Embryonic facial prominence (tissue), 1 donor: ENCODE results near the gene XRRA1.
"Not testable (repeated sequence)": the region's sequence is repeated elsewhere in the genome, so short reads cannot be mapped to it uniquely, and the experiment has no call there.

Source experiments
- DNase-seq: peaks from one replicate; pipeline ENCODE4 v3.0.0-alpha.2; 2016; ENCODE audit errors: extremely low spot score

The XRRA1 gene

DNA sequence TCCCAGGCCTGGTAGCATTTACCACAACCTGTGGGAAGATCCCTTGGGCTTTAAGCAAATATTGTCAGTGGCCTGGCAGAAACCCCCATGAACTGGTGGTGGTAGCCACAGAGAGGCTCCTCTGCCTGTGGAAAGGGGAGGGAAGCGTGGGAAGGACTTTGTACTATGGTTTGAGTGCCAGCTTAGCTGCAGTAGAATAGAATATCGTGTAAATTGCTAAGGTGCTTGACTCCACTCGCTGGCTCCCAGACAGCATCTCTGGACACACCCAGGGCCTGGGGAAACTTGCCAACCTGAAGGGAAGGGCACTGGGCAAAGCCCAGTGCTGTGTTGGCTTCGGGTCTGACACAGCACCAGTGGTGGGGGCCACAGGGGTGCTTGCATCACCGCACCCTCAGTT lies 52.6 kb downstream of the XRRA1 start:
- DNase-seq, result no peak

DNA sequence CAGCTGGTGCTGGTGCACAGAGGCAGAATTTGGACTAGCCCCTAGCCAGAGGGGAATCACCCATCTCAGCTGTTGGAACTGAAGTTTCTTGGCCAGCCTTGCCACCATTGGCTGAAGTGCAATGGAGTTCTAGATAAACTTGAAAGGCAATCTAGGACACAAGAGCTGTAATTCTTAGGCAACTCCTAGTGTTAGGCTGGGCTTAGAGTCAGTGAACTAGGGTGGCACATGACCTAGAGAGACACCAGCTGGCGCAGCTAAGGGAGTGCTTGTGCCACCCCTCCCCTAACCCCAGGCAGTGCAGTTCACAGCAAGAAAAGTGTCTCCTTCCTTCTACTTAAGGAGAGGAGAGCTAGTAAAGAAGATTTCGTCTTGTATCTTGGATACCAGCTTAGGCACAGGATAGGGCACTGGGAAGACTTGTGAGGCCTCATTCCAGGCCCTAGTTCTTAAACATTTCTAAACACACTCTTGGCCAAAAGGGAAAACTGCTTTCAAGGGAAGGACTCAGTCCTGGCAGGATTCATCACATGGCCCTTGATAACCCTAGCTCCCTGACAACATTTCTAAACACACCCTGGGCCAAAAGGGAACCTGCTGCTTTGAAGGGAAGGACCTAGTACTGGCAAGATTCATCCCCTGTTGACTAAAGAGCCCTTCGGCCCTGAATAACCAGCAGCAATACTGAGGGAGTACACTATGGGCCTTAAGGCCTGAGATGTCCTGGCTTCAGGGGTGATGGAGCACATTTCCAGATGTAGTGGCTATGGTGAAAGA lies 53.4 kb downstream of the XRRA1 start:
- DNase-seq, result no peak

DNA sequence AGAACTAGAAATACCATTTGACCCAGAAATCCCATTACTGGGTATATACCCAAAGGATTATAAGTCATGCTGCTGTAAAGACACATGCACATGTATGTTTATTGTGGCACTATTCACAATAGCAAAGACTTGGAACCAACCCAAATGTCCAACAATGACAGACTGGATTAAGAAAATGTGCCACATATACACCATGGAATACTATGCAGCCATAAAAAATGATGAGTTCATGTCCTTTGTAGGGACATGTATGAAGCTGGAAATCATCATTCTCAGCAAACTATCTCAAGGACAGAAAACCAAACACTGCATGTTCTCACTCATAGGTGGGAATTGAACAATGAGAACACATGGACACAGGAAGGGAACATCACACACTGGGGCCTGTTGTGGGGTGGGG lies 55.9 kb downstream of the XRRA1 start:
- DNase-seq, result not testable (repeated sequence)

DNA sequence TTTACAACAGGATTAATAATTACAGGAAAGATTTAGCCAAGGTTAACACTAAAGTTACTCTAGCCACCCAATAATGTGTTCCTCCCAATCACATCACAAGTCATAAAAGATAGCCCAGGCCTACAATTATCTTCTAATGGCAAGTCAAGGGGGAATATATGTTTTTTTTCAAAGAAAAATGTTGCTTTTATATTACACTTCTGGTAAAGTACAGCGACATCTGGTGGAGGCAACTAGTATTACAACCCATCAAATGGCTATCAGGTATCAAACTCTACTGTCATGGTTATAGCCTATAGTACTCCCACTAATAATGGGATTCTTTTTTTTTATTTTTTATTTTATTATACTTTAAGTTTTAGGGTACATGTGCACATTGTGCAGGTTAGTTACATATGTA lies 71.8 kb downstream of the XRRA1 start:
- no peak for DNase-seq

DNA sequence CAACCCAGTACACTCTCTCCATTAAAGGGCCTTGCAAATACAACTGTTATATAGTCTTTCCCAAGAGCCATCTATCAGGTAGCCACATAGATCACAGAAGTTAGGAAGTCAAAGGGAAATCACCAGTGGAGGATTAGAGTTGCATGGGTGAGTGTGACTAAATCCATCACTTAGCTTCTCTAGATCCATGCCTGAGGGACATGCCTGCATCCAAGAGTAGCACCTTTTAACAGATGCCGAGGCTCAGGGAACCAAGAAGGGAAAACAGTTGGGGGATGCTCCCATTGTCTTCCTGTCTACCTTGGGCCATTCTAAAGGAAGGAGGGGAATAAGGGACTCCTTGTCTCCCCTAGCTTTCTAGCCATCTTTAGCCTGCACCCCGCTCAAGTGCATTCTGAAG lies 77.9 kb downstream of the XRRA1 start:
- no peak for DNase-seq

DNA sequence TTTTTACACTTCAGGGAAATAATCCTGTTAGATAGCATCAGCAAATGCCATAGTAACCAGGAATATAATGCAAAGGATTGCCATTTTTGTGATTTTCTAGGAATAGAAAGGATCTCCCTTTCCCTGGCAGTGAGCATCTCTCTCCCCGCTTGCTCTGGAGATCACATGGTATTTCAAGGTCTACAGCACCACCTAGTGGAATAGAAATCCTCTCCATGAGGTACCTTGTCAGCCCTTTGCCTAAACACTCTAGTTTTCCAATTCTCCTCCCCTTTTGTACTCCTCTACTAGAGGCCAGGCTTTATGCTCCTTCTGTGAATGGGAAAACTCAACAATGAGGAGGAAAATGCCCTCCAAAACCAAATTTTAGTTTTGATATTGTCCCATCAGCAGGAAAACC lies 78.4 kb downstream of the XRRA1 start:
- DNase-seq, result no peak

DNA sequence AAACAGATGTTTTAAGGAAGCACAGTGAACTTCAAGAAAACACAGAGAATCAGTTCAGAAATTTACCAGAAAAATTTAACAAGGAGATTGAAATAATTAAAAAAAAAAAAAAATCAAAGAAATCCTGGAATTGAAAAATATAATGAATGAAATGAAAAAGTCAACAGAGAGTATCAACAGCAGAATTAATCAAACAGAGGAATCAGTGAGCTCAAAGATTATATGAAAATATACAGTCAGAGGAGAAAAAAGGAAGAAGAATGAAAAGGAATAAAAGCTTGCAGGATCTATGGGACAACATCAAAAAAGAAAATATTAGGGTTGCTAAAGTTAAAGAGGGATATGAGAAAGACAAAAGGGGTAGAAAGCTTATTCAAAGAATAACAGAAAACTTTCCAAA lies 82.3 kb downstream of the XRRA1 start:
- no peak for DNase-seq

DNA sequence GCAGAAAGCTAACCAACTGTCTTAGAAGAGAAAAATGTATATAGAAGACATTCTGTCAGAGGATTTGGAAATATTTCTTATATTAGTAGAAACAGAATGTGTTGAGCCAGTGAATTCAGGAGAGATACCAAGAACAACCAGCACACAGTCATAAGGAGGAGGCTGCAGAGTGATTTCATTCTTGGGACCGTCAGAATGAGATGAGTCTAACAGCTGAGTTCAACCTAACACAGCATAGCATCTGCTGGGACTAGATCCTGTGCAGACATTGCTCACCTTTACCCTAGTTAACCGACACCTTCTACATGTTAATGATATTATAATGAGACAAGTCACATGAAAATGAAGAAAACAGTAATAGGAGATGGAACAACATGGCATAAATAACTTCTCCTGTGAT lies 85.5 kb downstream of the XRRA1 start:
- DNase-seq, result no peak

DNA sequence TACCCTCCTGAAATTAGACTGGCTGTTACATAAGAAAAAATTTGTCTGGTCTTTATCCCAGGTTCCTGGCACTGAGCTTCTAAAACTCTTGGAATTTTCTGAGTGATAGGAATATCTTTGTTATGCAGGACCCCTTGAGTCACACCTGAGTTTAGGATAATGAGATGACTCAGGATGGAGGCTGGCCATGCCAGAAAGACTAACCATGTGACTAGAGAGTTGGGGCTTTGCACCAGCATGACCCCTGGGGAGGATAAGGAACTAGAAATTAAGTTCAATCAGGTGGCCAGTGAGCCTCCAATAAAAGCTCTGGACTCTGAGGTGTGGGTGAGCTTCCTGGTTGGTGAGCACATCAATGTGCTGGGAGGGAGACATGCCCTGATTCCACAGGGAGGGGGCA lies 88.1 kb downstream of the XRRA1 start:
- DNase-seq, result no peak

DNA sequence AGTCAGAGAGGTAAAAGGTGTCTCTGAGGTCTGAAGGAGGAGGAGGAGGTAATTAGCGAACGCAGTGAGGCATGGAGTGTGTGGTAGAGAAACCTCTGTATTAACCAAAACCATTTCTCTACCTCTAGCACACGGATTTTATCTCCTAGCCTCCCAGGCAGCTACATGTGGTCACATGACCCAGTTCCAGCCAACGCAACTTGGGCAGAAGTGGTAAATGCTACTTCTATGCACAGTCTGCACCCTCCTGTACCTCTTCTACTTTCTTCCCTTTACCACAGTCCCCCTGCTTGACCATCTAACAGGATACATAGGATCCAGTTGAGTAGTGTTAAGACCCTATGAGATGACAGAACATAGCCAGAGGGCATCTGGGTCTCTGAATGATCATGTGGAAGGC lies 95.7 kb downstream of the XRRA1 start:
- no peak for DNase-seq

DNA sequence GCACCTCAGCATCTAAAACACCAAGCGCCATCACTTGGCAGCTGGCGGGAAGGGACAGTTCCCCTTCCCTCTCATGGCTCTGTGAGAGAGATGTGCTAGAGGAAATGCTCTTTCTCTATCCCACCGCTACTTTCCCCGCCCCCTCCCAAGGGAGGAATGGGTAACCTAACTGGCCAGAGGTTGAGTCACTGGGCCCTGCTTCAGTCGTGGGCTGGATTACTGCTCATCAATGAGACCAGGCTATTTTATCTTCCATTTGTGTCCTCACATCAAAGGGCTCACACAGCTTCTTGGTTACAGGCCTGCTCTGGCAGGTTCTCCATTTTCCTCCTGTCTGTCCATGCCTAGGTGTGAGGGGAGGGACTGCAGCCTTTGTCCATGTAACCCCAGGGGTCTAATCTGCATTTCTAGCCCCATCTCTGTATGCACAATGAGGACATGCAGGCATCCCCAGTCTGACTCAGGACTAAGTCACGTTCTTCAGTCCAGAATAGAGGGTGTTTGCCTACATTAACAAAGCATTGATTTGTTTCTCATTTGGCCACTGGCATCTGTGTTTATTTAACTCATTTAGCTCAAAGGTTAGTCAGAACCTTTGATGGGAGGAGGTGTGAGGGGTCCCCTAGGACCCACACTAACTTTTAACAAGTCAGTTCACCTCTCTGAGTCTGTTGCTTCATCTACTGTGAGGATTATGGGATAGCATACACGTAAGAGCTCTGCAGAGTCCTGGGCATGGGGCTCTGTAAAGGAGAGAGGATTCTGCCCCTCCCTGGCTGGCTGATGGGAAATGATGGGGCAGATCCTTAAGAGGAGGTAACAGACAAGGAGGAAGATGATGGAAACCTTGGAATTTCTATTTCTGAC lies 99.1 kb downstream of the XRRA1 start:
- DNase-seq, result no peak

DNA sequence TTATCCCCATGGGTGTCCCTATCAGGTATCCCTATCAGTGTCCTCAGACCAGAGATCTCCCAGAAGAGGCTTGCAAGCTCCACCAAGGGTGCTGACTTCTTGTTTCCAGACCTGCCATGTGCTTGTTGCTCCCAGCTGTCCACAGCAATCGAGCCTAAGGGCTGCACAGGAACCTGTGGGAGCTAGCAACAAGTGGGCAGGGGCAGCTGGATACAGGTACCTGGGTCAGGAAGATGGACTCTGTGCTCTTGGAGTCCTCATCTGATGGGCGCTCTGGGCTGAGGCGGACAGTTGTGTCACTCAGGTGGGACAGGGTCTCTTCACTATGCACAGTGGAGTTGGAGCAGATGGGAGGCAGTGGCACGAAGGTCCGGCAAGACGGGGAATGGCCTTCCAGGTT lies 101.0 kb downstream of the XRRA1 start:
- no peak for DNase-seq

DNA sequence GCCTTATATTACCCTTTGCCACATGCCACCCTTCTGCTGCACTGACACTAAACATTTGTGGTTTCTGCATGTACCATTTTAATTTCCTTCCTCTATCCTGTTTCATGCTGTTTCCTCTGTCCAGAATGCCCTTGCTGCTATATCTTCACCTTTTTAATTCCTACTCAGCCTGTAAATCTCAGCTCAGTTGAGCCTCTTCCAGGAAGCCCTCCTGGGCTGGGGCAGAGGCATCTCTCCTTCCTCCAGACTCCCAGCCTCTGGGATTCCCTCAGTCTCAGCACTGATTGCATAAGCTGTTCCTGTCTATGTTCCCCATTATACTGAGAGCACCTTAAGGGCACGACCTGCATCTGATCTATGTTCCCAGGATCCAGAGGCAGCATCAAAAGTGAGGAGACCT lies 101.5 kb downstream of the XRRA1 start:
- no peak for DNase-seq

DNA sequence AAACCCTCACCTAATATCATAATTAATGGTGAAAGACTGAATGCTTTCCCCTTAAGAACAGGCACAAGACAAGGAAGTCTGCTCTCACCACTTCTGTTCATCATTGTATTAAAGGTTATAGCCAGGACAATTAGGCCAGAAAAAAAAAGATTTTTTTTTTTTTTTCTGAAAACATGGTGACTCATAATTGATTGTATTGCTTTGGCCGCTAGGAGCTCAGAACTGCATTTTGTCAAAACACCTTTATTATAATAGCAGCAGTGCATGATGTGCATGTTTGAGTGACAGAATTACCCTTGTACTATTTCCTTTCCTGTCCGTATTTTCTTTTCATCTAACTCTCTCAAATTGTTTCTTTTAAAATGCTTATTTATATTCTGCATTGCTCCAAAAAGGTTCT lies 102.1 kb downstream of the XRRA1 start:
- no peak for DNase-seq

DNA sequence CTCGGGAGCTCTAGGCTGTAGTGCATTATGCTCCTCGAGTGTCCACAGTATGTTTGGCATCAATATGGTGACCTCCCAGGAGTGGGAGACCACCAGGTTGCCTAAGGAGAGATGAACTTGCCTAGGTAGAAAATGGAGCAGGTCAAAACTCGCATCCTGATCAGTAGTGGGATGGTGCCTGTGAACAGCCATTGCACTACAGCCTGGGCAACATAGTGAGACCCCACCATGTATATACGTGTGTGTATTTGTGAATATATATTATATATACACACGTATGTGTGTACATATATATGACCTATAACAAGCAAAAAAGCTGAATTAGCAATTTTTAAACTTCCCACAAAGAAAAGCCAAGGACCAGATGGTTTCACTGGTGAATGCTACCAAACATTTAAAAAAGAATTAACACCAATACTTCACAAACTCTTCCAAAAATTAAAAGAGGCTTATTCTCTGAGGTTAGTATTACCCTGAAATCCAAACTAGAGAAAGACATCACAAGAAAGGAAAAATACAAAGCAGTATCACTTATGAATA lies 102.8 kb downstream of the XRRA1 start:
- DNase-seq, result no peak

DNA sequence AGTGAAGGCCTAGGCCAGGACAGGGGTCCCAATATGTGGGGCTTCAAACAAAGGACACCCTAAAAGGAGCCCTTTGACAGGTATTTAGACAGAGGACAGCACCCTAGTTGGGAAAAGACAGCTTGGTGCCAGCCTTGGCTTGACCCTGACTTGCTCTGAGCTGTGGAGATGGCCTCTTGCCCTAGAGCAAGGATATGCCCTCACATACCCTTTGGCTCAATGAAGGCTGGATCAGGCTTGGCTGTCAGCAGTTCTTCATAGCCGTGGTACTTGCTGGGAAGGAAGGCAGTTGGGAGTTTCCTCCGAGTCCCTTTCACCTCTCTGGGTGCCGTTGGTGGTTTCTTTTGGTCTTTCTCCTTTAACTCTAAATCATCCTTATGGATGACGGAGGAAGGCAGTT lies 104.0 kb downstream of the XRRA1 start:
- DNase-seq, result no peak

DNA sequence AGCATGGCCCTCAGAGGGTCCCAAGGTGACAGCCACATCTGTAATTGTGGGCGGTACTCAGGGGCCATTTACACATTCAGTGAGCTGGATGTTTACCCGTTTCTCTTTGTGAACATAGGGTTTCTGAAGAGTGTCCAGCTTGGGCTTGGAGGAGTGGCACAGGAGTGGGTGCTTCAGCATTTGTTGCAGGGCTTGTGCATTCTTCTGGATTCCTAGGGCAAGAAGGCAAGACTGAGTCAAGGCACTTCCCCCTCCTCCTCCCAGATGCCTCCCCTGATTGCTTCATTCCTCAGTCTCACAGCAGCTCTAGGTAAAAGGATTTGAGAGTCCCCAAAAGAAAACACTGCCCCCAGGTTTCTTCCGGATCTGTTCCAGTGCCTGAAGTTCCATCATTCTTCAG lies 104.8 kb downstream of the XRRA1 start:
- no peak for DNase-seq

DNA sequence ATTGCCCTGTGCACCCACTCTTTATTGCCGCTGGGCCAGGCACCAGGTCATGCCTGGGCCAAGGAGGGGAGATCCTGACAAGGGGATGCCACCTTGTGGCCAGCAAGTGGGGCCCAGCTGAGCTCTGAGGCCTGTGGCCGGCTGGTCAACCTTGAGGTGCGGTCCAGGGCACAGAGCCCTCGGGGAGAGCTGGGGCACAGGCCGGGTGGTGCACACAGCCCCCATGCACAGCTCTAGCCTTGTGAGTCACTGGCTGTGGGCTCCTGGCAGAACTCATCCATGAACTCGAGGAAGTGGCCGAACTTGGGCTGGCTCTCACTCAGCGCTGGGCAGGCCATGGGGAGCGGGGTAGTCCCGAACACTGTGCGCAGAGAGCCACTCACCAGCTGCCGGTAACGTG lies 105.9 kb downstream of the XRRA1 start:
- no peak for DNase-seq

DNA sequence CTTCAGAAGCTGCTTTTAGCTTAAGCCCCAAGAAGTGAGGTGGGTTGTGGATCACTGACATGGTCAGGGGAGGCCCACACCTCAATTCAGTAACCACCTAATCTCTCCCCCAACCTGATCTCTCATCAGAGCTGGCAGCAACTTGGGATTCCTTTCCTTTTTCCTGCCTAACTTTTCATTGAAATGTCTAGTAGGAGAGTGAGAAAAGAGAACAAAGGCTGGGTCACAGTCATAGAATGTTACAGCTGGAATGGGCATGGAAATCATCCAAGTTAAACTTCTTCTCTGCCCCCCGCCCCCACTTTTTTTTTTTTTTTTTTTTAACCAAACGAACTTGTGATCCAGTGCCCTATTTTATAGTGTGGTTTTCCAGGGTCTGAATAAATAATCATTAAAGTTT lies 108.4 kb downstream of the XRRA1 start:
- DNase-seq, result no peak

DNA sequence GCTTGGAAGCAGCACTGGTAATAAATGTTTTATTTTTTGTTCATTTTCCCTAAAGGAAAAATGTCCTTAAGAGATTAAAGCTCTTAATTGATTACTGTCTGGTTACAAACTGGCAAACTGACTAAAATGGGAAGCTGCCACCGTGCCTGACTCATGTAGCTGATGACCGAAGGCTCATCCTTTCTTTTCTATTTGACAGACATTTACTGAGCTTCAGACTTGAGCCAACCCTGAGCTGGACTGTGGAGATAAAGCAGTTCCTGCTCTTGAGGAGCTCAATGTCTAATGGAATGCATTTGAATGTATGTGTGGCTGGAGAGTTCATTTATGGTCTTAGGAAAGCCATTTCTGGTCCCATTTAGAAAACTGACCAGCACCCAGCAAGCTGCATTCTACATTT lies 108.9 kb downstream of the XRRA1 start:
- no peak for DNase-seq

DNA sequence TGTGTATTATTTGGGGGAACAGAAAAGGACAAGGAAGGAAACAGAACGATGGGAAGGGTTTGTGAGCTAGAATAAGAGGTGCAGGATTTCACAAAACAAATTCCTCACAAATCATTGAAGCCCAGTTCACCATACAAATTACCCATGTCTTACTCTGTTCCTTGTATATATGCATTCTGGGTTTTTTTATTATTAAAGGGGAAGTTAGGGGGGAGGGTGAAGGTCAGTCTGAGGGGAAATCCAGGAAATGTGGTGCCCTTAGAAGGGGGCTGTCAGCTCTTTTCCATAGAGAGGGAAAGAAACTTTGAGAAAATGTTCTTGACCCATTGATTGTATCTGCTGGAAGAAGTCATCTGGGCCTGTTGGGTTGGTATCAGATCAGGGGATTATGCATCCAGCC lies 109.4 kb downstream of the XRRA1 start:
- DNase-seq, result no peak

DNA sequence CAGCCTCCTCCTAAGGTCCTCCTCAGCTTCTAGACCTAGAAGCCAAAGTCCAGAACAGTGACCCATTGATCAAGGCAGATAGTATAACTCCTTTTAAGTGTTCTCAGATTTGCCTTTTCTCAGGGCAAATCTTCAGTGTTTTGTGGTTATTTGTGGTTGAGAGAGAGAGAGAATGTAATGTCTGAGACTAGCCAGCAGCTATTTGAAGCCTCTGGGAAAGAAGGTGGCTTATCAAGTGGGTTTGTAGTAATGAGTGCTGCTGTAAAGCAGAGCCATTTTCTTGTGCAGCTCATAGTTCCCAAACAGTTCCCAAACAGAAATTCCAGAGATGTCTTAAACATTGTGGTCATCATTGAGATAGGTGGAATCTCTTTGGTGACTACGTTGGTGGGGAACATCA lies 110.7 kb downstream of the XRRA1 start:
- DNase-seq, result no peak

DNA sequence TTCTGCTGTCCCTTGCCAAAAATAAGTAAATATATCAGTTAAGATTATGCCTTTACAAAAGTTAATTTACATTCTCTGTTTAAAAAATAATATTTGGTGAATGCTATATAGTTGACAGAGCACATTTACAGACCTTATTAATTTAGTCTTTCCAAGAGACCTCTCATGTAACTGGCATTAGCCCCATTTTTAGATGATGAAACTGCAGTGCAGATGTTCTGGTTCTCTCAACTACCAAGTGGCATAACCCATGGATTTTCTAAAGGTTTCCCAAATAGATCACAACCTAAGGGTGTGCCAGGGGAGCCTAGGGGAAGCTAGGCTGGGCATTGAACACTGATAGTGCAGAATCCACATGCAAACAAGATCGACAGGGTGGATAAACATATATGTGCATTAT lies 111.7 kb downstream of the XRRA1 start:
- no peak for DNase-seq
